OCI-LY7 (cell line): ENCODE results near the gene ITPKB. TPM values are rescaled to one million over a fixed set of nuclear protein-coding genes. Genes with fewer than 3 reads are reported as not detected.

ENCODE experiments used
- BruUV-seq: library from RNA; stranded (reverse); fragments of 400-500 nt; replicated peaks from 2 replicates; lab custom pipeline; 2021; lab: Mats Ljungman, UMichigan
- CTCF ChIA-PET: fragments of 300-600 bp; sonication (Branson Sonifier 250); formaldehyde crosslinking; loops from one replicate; lab custom pipeline; 2022; ENCODE audit warnings: antibody characterized with exemption; ENCODE audit not compliant: unreplicated experiment; lab: Charles Lee
- POLR2A ChIA-PET: fragments of 300-600 bp; sonication (Branson Sonifier 250); formaldehyde crosslinking; loops from one replicate; lab custom pipeline; 2022; ENCODE audit warnings: antibody characterized with exemption; lab: Charles Lee
- DNase-seq: peaks from one replicate; pipeline ENCODE4 v3.0.0-alpha.2; 2015; ENCODE audit warnings: low spot score
- H2AFZ ChIP-seq: fragments of 200-600 bp; sonication (generic), shearing (Covaris generic); 2 replicates; pipeline ENCODE4 v1.6.1; 2014; ENCODE audit warnings: mild to moderate bottlenecking, antibody characterized with exemption, low read length, moderate library complexity
- H3K27ac ChIP-seq: fragments of 200-600 bp; sonication (generic); 2 replicates; pipeline ENCODE4 v1.5.1; 2014; ENCODE audit warnings: mixed run types, low read depth, mild to moderate bottlenecking, moderate library complexity, low read length, inconsistent platforms; ENCODE audit not compliant: poor library complexity, severe bottlenecking
- H3K36me3 ChIP-seq: fragments of 200-600 bp; sonication (generic); 2 replicates; pipeline ENCODE4 v1.6.1; 2014; ENCODE audit warnings: mild to moderate bottlenecking, antibody characterized with exemption, low read length, moderate library complexity, mixed read lengths; ENCODE audit not compliant: insufficient read depth
- H3K4me1 ChIP-seq: fragments of 200-600 bp; sonication (generic); 2 replicates; pipeline ENCODE4 v1.5.1; 2014; ENCODE audit warnings: mild to moderate bottlenecking, low read length; ENCODE audit not compliant: insufficient read depth, poor library complexity, severe bottlenecking
- H3K4me2 ChIP-seq: fragments of 200-600 bp; sonication (generic); 2 replicates; pipeline ENCODE4 v1.6.1; 2014; ENCODE audit warnings: mild to moderate bottlenecking, low read length
- H3K4me3 ChIP-seq: fragments of 200-600 bp; sonication (generic); 2 replicates; pipeline ENCODE4 v1.5.1; 2014; ENCODE audit warnings: mild to moderate bottlenecking, low read depth, low read length; ENCODE audit not compliant: poor library complexity, severe bottlenecking
- H3K79me2 ChIP-seq: fragments of 200-600 bp; sonication (generic); 2 replicates; pipeline ENCODE4 v1.6.1; 2016; ENCODE audit warnings: low read depth, mild to moderate bottlenecking, low read length, moderate library complexity, mixed read lengths; ENCODE audit not compliant: insufficient read depth
- H3K9me2 ChIP-seq: fragments of 200-600 bp; sonication (generic); 2 replicates; pipeline ENCODE4 v1.6.1; 2016; ENCODE audit warnings: mild to moderate bottlenecking, low read length, mixed read lengths; ENCODE audit not compliant: insufficient read depth
- H3K9me3 ChIP-seq: fragments of 200-600 bp; sonication (generic); 2 replicates; pipeline ENCODE4 v1.6.1; 2014; ENCODE audit warnings: mild to moderate bottlenecking, mixed run types, low read length, mixed read lengths
- H4K20me1 ChIP-seq: fragments of 200-600 bp; sonication (generic); 2 replicates; pipeline ENCODE4 v1.6.1; 2014; ENCODE audit warnings: mild to moderate bottlenecking, antibody characterized with exemption, low read length, moderate library complexity, mixed read lengths; ENCODE audit not compliant: insufficient read depth
- CTCF ChIP-seq: fragments of 200-600 bp; sonication (generic); conservative IDR thresholded peaks from 2 replicates; pipeline ENCODE4 v1.5.1; 2014; ENCODE audit warnings: mild to moderate bottlenecking, antibody characterized with exemption, low read length, moderate library complexity, mixed read lengths
- EZH2phosphoT487 ChIP-seq: fragments of 200-600 bp; sonication (generic); IDR thresholded peaks from 2 replicates; pipeline ENCODE4 v1.6.1; 2018; ENCODE audit warnings: low read depth, borderline replicate concordance, mild to moderate bottlenecking, mixed run types, antibody characterized with exemption, low read length, moderate library complexity, mixed read lengths
- intact Hi-C: fragments of 100-400 bp; cut with micrococcal nuclease; formaldehyde crosslinking; loops from one replicate; pipeline ENCODE4 v1.10.0; 2022; ENCODE audit not compliant: unreplicated experiment
- total RNA-seq, 2 experiments: library from RNA; depleted of rRNA in 1 of 2; stranded (reverse); fragments of >200 nt in 1 of 2; shearing (Covaris generic) in 1 of 2; gene quantifications; 2 replicates each; pipeline ENCODE4 v1.2.3, GENCODE V29; 2014 to 2022

The ITPKB gene
- total RNA-seq, 2 experiments from 2014 or later, result 20.5 to 33.3 TPM

GRCh38 chr1:226661965-226662364, 77.1 kb downstream of the ITPKB start:
- Histone ChIP-seq H2AFZ (no peak overlapping the region), H3K79me2 (peaks cover 77% of the 10 kb centered on the region; the same call in 1 of the 2 replicates), H3K4me3 (peak overlapping the region; percentile 39), H4K20me1 (no peaks in the 10 kb centered on the region), H3K9me3 (no peaks in the 10 kb centered on the region), H3K9me2 (no peaks in the 10 kb centered on the region), H3K4me2 (no peak overlapping the region; the same call in 1 of the 2 replicates), H3K36me3 (peaks cover 45% of the 10 kb centered on the region; the same call in 1 of the 2 replicates), H3K27ac (no peak overlapping the region), H3K4me1 (peaks cover 40% of the 10 kb centered on the region)
- TF ChIP-seq EZH2phosphoT487 (no peak), CTCF (peak; percentile 38; the same call in 1 of the 2 replicates)
- DNase-seq, result no peak
- intact Hi-C loops, result loop anchor here (1.0 kb wide), 1 partner anchor 9 kb away; no protein-coding TSS in a partner anchor
- POLR2A ChIA-PET, result interaction anchor here (0.6 to 8.9 kb wide), 15 partner anchors 8 to 221 kb away, joined by 3 to 125 read pairs (median 5); no protein-coding TSS in a partner anchor
- CTCF ChIA-PET, result interaction anchor here (1.1 to 4.7 kb wide), 7 partner anchors 8 to 46 kb away, joined by 3 to 23 read pairs (median 5); no protein-coding TSS in a partner anchor
- no TSS peak for BruUV-seq

- Histone ChIP-seq H3K79me2 (peaks cover 74% of the 10 kb centered on the region; the same call in 1 of the 2 replicates), H3K4me2 (no peak overlapping the region; the same call in 1 of the 2 replicates), H3K4me1 (peaks cover 33% of the 10 kb centered on the region), H3K27ac (no peak overlapping the region), H3K4me3 (peak overlapping the region; percentile 25), H3K9me2 (no peaks in the 10 kb centered on the region), H2AFZ (no peak overlapping the region), H4K20me1 (no peaks in the 10 kb centered on the region), H3K36me3 (peaks cover 45% of the 10 kb centered on the region; the same call in 1 of the 2 replicates), H3K9me3 (no peaks in the 10 kb centered on the region)
- TF ChIP-seq CTCF (no peak), EZH2phosphoT487 (no peak)
- intact Hi-C loops, result no loop called here
- POLR2A ChIA-PET, result interaction anchor here (0.8 to 8.9 kb wide), 13 partner anchors 8 to 662 kb away, joined by 3 to 125 read pairs (median 5); partner anchors contain the start of gene SDE2
- DNase-seq, result no peak
- no TSS peak for BruUV-seq
- CTCF ChIA-PET, result interaction anchor here (0.8 to 4.7 kb wide), 6 partner anchors 8 to 27 kb away, joined by 3 to 23 read pairs (median 5); no protein-coding TSS in a partner anchor
Observed at GRCh38 chr1:226661271-226661670, 77.8 kb downstream of the ITPKB start.
